ENCODE data around the gene PAFAH1B1. TPM values are rescaled to one million over a fixed set of nuclear protein-coding genes. Genes with fewer than 3 reads are reported as not detected.
"Not testable (repeated sequence)": the region's sequence is repeated elsewhere in the genome, so short reads cannot be mapped to it uniquely, and the experiment has no call there.

PAFAH1B1 gene
- total RNA-seq, 1 donor from 2014 or later = 155 TPM

GRCh38 chr17:2593821-2594721 is 617 bp downstream of the PAFAH1B1 start:
- intact Hi-C loops (cut with micrococcal nuclease) = loop anchor here (1.0 to 5.0 kb wide), 4 partner anchors 83 to 193 kb away; partner anchors contain the start of genes CLUH, METTL16 and MNT

GRCh38 chr17:2594722-2595599 is 1.5 kb downstream of the PAFAH1B1 start:
- intact Hi-C loops (cut with micrococcal nuclease) = loop anchor here (1.0 to 5.0 kb wide), 2 partner anchors 82 to 84 kb away; partner anchors contain the start of gene METTL16

- intact Hi-C loops (cut with micrococcal nuclease) = no loop called here
Measured at GRCh38 chr17:2595716-2596115, 2.3 kb downstream of the PAFAH1B1 start.

- intact Hi-C loops (cut with micrococcal nuclease) = no loop called here
Measured at GRCh38 chr17:2598166-2598565, 4.7 kb downstream of the PAFAH1B1 start.

- intact Hi-C loops (cut with micrococcal nuclease) = no loop called here
Measured at GRCh38 chr17:2602597-2603017, 9.2 kb downstream of the PAFAH1B1 start.

GRCh38 chr17:2608350-2608913 is 15.0 kb downstream of the PAFAH1B1 start:
- intact Hi-C loops (cut with micrococcal nuclease) = no loop called here

- intact Hi-C loops (cut with micrococcal nuclease) = no loop called here
Measured at GRCh38 chr17:2609091-2609490, 15.6 kb downstream of the PAFAH1B1 start.

- intact Hi-C loops (cut with micrococcal nuclease) = no loop called here
Measured at GRCh38 chr17:2610195-2611175, 17.0 kb downstream of the PAFAH1B1 start.

- intact Hi-C loops (cut with micrococcal nuclease) = no loop called here
Measured at GRCh38 chr17:2611627-2612026, 18.2 kb downstream of the PAFAH1B1 start.

- intact Hi-C loops (cut with micrococcal nuclease) = no loop called here
Measured at GRCh38 chr17:2612630-2613029, 19.2 kb downstream of the PAFAH1B1 start.

- intact Hi-C loops (cut with micrococcal nuclease) = no loop called here
Measured at GRCh38 chr17:2613089-2613808, 19.8 kb downstream of the PAFAH1B1 start.

- intact Hi-C loops (cut with micrococcal nuclease) = no loop called here
Measured at GRCh38 chr17:2615882-2616281, 22.4 kb downstream of the PAFAH1B1 start.

GRCh38 chr17:2621241-2621640 is 27.8 kb downstream of the PAFAH1B1 start:
- intact Hi-C loops (cut with micrococcal nuclease) = no loop called here

GRCh38 chr17:2621951-2622405 is 28.5 kb downstream of the PAFAH1B1 start:
- intact Hi-C loops (cut with micrococcal nuclease) = not testable (repeated sequence)

GRCh38 chr17:2622721-2623301 is 29.4 kb downstream of the PAFAH1B1 start:
- intact Hi-C loops (cut with micrococcal nuclease) = not testable (repeated sequence)

GRCh38 chr17:2624292-2624731 is 30.9 kb downstream of the PAFAH1B1 start:
- intact Hi-C loops (cut with micrococcal nuclease) = no loop called here

- intact Hi-C loops (cut with micrococcal nuclease) = not testable (repeated sequence)
Measured at GRCh38 chr17:2626626-2627219, 33.3 kb downstream of the PAFAH1B1 start.

GRCh38 chr17:2628922-2629321 is 35.5 kb downstream of the PAFAH1B1 start:
- intact Hi-C loops (cut with micrococcal nuclease) = not testable (repeated sequence)

- intact Hi-C loops (cut with micrococcal nuclease) = no loop called here
Measured at GRCh38 chr17:2631211-2631610, 37.8 kb downstream of the PAFAH1B1 start.
